Glutamatergic neuron (in vitro differentiated cells): ENCODE measurements around the gene IL34. TPM values are rescaled to one million over a fixed set of nuclear protein-coding genes. Genes with fewer than 3 reads are reported as not detected.
"Not testable (repeated sequence)": the region's sequence is repeated elsewhere in the genome, so short reads cannot be mapped to it uniquely, and the experiment has no call there.

Experiments used
- DNase-seq: peaks from one replicate; pipeline ENCODE4 v3.0.0; 2022
- H3K27ac Mint-ChIP-seq: one replicate; pipeline ENCODE4 v1.8.0; 2020; ENCODE audit warnings: mild to moderate bottlenecking, mixed read lengths, inconsistent platforms; ENCODE audit not compliant: unreplicated experiment
- H3K27me3 Mint-ChIP-seq: one replicate; pipeline ENCODE4 v1.8.0; 2020; ENCODE audit warnings: mild to moderate bottlenecking, moderate library complexity, mixed read lengths, inconsistent platforms; ENCODE audit not compliant: unreplicated experiment
- H3K36me3 Mint-ChIP-seq: one replicate; pipeline ENCODE4 v1.8.0; 2020; ENCODE audit warnings: mild to moderate bottlenecking, mixed read lengths, inconsistent platforms; ENCODE audit not compliant: unreplicated experiment
- H3K4me1 Mint-ChIP-seq: one replicate; pipeline ENCODE4 v1.8.0; 2020; ENCODE audit warnings: mild to moderate bottlenecking, low read depth, mixed read lengths, inconsistent platforms; ENCODE audit not compliant: unreplicated experiment
- H3K4me3 Mint-ChIP-seq: one replicate; pipeline ENCODE4 v1.8.0; 2020; ENCODE audit warnings: mild to moderate bottlenecking, mixed read lengths, inconsistent platforms; ENCODE audit not compliant: unreplicated experiment
- H3K9me3 Mint-ChIP-seq: one replicate; pipeline ENCODE4 v1.8.0; 2020; ENCODE audit warnings: mild to moderate bottlenecking, moderate library complexity, mixed read lengths, inconsistent platforms; ENCODE audit not compliant: unreplicated experiment
- CTCF ChIP-seq: fragments of 200-600 bp; sonication (generic); IDR thresholded peaks from one replicate; pipeline ENCODE4 v1.5.0; 2021; ENCODE audit not compliant: partially characterized antibody, unreplicated experiment
- total RNA-seq: library from RNA; stranded (reverse); fragmentation: NEBNext Ultra II Directional; extraction: Animal tissue kit (Norgen Biotek cat#: 25700); gene quantifications from one replicate; pipeline ENCODE4 v1.2.1, GENCODE V29; 2021; ENCODE audit not compliant: unreplicated experiment

The IL34 gene
- total RNA-seq, 1 donor from 2014 or later, result 0.42 TPM

- peaks cover 2% of the 10 kb centered on the region for H3K9me3 Mint-ChIP-seq
- DNase-seq, result no peak
- TF ChIP-seq CTCF, result no peak
- H3K4me3 Mint-ChIP-seq, result no peak overlapping the region
- H3K27me3 Mint-ChIP-seq, result no peaks in the 10 kb centered on the region
- no peak overlapping the region for H3K27ac Mint-ChIP-seq
- peaks cover 9% of the 10 kb centered on the region for H3K36me3 Mint-ChIP-seq
- H3K4me1 Mint-ChIP-seq, result peaks cover 10% of the 10 kb centered on the region
Measured at GRCh38 chr16:70642633-70643032, 3.7 kb upstream of the IL34 start.

GRCh38 chr16:70643264-70643663 is 3.1 kb upstream of the IL34 start:
- H3K27me3 Mint-ChIP-seq, H3K4me3 Mint-ChIP-seq, H3K27ac Mint-ChIP-seq, DNase-seq, H3K36me3 Mint-ChIP-seq, H3K9me3 Mint-ChIP-seq: not testable (repeated sequence)
- H3K4me1 Mint-ChIP-seq, result peaks cover 10% of the 10 kb centered on the region

GRCh38 chr16:70644763-70645597 is 1.4 kb upstream of the IL34 start:
- Mint-ChIP-seq H3K36me3 (peaks cover 9% of the 10 kb centered on the region), H3K4me1 (peaks cover 10% of the 10 kb centered on the region)
- no peak for DNase-seq

GRCh38 chr16:70647441-70648359 is 1.3 kb downstream of the IL34 start:
- TF ChIP-seq CTCF, result no peak
- Mint-ChIP-seq H3K27ac (no peak overlapping the region), H3K4me3 (no peak overlapping the region), H3K27me3 (peaks cover 2% of the 10 kb centered on the region), H3K36me3 (peaks cover under 1% of the 10 kb centered on the region), H3K9me3 (peaks cover 3% of the 10 kb centered on the region), H3K4me1 (peaks cover 10% of the 10 kb centered on the region)
- no peak for DNase-seq

More at GRCh38 chr16:70644763-70645597, 1.4 kb upstream of the IL34 start:
- H3K27me3 Mint-ChIP-seq, result no peaks in the 10 kb centered on the region
- TF ChIP-seq CTCF, result no peak
- no peak overlapping the region for H3K27ac Mint-ChIP-seq
- no peak overlapping the region for H3K4me3 Mint-ChIP-seq
- H3K9me3 Mint-ChIP-seq, result peaks cover 3% of the 10 kb centered on the region

- Mint-ChIP-seq H3K36me3 (no peaks in the 10 kb centered on the region), H3K4me3 (no peak overlapping the region), H3K27ac (no peak overlapping the region), H3K9me3 (peaks cover 3% of the 10 kb centered on the region), H3K27me3 (peaks cover 2% of the 10 kb centered on the region), H3K4me1 (peaks cover 10% of the 10 kb centered on the region)
- DNase-seq, result no peak
- TF ChIP-seq CTCF, result no peak
Measured at GRCh38 chr16:70648606-70649005, 2.2 kb downstream of the IL34 start.
